WTC11 (cell line): ENCODE results near the gene ZDHHC7. TPM values are rescaled to one million over a fixed set of nuclear protein-coding genes. Genes with fewer than 3 reads are reported as not detected.

Source experiments
- ATAC-seq: fragments of 200-7000 bp; cut with Tn5 transposase; 2 replicates; pipeline ENCODE4 v1.10.0; 2021; ENCODE audit warnings: mild to moderate bottlenecking, moderate library complexity
- CTCF ChIA-PET: fragments of 300-600 bp; sonication (Branson Sonifier 250); formaldehyde crosslinking; loops from one replicate; lab custom pipeline; 2021; ENCODE audit warnings: antibody characterized with exemption; lab: Charles Lee
- POLR2A ChIA-PET: fragments of 350-600 bp; sonication (Branson Sonifier 250); formaldehyde crosslinking; loops from one replicate; lab custom pipeline; 2021; ENCODE audit warnings: antibody characterized with exemption; lab: Charles Lee
- DNase-seq: peaks from one replicate; pipeline ENCODE4 v3.0.0; 2021; ENCODE audit warnings: low spot score
- H3K27ac Mint-ChIP-seq: 2 replicates; pipeline ENCODE4 v1.8.0; 2021; ENCODE audit warnings: mixed read lengths
- H3K27me3 Mint-ChIP-seq: 2 replicates; pipeline ENCODE4 v1.8.0; 2021; ENCODE audit warnings: low read depth, mild to moderate bottlenecking, moderate library complexity, mixed read lengths
- H3K36me3 Mint-ChIP-seq: 2 replicates; pipeline ENCODE4 v1.8.0; 2021; ENCODE audit warnings: mixed read lengths
- H3K4me1 Mint-ChIP-seq: 2 replicates; pipeline ENCODE4 v1.8.0; 2022; ENCODE audit warnings: mixed read lengths
- H3K4me3 Mint-ChIP-seq: 2 replicates; pipeline ENCODE4 v1.8.0; 2021; ENCODE audit warnings: mild to moderate bottlenecking, moderate library complexity, mixed read lengths
- H3K9me3 Mint-ChIP-seq: 2 replicates; pipeline ENCODE4 v1.8.0; 2021; ENCODE audit warnings: mixed read lengths
- ATF6 ChIP-seq: sonication (generic); formaldehyde crosslinking; IDR thresholded peaks from 2 replicates; pipeline ENCODE4 v1.8.1; 2023; ENCODE audit warnings: mild to moderate bottlenecking, missing genetic modification reagents
- CBFB ChIP-seq: sonication (generic); formaldehyde crosslinking; IDR thresholded peaks from 2 replicates; pipeline ENCODE4 v1.8.1; 2022; ENCODE audit warnings: mild to moderate bottlenecking, low read depth, missing genetic modification reagents
- CREM ChIP-seq: sonication (generic); formaldehyde crosslinking; IDR thresholded peaks from 2 replicates; pipeline ENCODE4 v1.8.1; 2022; ENCODE audit warnings: mild to moderate bottlenecking, missing genetic modification reagents, moderate library complexity
- E2F5 ChIP-seq: sonication (generic); formaldehyde crosslinking; IDR thresholded peaks from 2 replicates; pipeline ENCODE4 v1.8.1; 2022; ENCODE audit warnings: mild to moderate bottlenecking, moderate library complexity, missing genetic modification reagents
- ETV6 ChIP-seq: sonication (generic); formaldehyde crosslinking; IDR thresholded peaks from 2 replicates; pipeline ENCODE4 v1.8.1; 2022; ENCODE audit warnings: mild to moderate bottlenecking, missing genetic modification reagents
- FOXJ3 ChIP-seq: sonication (generic); formaldehyde crosslinking; IDR thresholded peaks from 2 replicates; pipeline ENCODE4 v1.9.0; 2021; ENCODE audit warnings: missing genetic modification reagents, mild to moderate bottlenecking, borderline replicate concordance
- GRHL2 ChIP-seq: fragments of 250-450 bp; sonication (Bioruptor Pico); IDR thresholded peaks from 2 replicates; pipeline ENCODE4 v1.8.0; 2022; ENCODE audit warnings: mild to moderate bottlenecking, moderate library complexity; ENCODE audit not compliant: insufficient replicate concordance, severe bottlenecking
- HMGA2 ChIP-seq: fragments of 250-450 bp; sonication (Bioruptor Pico); IDR thresholded peaks from 2 replicates; pipeline ENCODE4 v1.4.0; 2021; ENCODE audit warnings: mild to moderate bottlenecking, moderate library complexity
- HMGXB4 ChIP-seq: sonication (generic); formaldehyde crosslinking; IDR thresholded peaks from 2 replicates; pipeline ENCODE4 v1.8.1; 2023; ENCODE audit warnings: mild to moderate bottlenecking, moderate library complexity, missing genetic modification reagents
- IRF1 ChIP-seq: sonication (generic); formaldehyde crosslinking; IDR thresholded peaks from 2 replicates; pipeline ENCODE4 v1.8.0; 2023; ENCODE audit warnings: missing genetic modification reagents
- JUN ChIP-seq: sonication (generic); formaldehyde crosslinking; IDR thresholded peaks from 2 replicates; pipeline ENCODE4 v1.8.0; 2023; ENCODE audit warnings: mild to moderate bottlenecking, missing genetic modification reagents
- MLX ChIP-seq: sonication (generic); formaldehyde crosslinking; IDR thresholded peaks from 2 replicates; pipeline ENCODE4 v1.8.1; 2023; ENCODE audit warnings: mild to moderate bottlenecking, missing genetic modification reagents, moderate library complexity
- MYBL2 ChIP-seq: sonication (generic); formaldehyde crosslinking; IDR thresholded peaks from 2 replicates; pipeline ENCODE4 v1.8.1; 2023; ENCODE audit warnings: mild to moderate bottlenecking, moderate library complexity, missing genetic modification reagents
- NFATC4 ChIP-seq: fragments of 250-450 bp; sonication (Bioruptor Pico); IDR thresholded peaks from 2 replicates; pipeline ENCODE4 v1.9.0; 2021; ENCODE audit warnings: mild to moderate bottlenecking
- OVOL2 ChIP-seq: fragments of 250-450 bp; sonication (Bioruptor Pico); IDR thresholded peaks from 2 replicates; pipeline ENCODE4 v1.9.0; 2021; ENCODE audit warnings: mild to moderate bottlenecking, borderline replicate concordance
- PRDM15 ChIP-seq: sonication (generic); formaldehyde crosslinking; IDR thresholded peaks from 2 replicates; pipeline ENCODE4 v1.8.0; 2022; ENCODE audit warnings: missing genetic modification reagents
- PRRX2 ChIP-seq: fragments of 250-450 bp; sonication (Bioruptor Pico); IDR thresholded peaks from 2 replicates; pipeline ENCODE4 v1.8.0; 2021; ENCODE audit warnings: mild to moderate bottlenecking
- SMAD3 ChIP-seq: sonication (generic); formaldehyde crosslinking; IDR thresholded peaks from 2 replicates; pipeline ENCODE4 v1.8.0; 2022; ENCODE audit warnings: missing genetic modification reagents, mild to moderate bottlenecking, borderline replicate concordance
- SP1 ChIP-seq: sonication (generic); formaldehyde crosslinking; conservative IDR thresholded peaks from 2 replicates; pipeline ENCODE4 v1.8.1; 2022; ENCODE audit warnings: missing genetic modification reagents
- TCF7 ChIP-seq: sonication (generic); formaldehyde crosslinking; IDR thresholded peaks from 2 replicates; pipeline ENCODE4 v1.8.0; 2022; ENCODE audit warnings: mild to moderate bottlenecking, low read depth, missing genetic modification reagents, moderate library complexity
- TEAD4 ChIP-seq: sonication (generic); formaldehyde crosslinking; IDR thresholded peaks from 2 replicates; pipeline ENCODE4 v1.8.0; 2022; ENCODE audit warnings: mild to moderate bottlenecking, missing genetic modification reagents
- ZBTB21 ChIP-seq: sonication (generic); formaldehyde crosslinking; IDR thresholded peaks from 2 replicates; pipeline ENCODE4 v1.8.1; 2023; ENCODE audit warnings: mild to moderate bottlenecking, missing genetic modification reagents, borderline replicate concordance
- ZNF416 ChIP-seq: fragments of 250-450 bp; sonication (Bioruptor Pico); IDR thresholded peaks from 2 replicates; pipeline ENCODE4 v1.9.0; 2021; ENCODE audit warnings: mild to moderate bottlenecking, inconsistent platforms
- total RNA-seq: library from RNA; stranded (reverse); gene quantifications from 3 replicates; pipeline ENCODE4 v1.2.3, GENCODE V29; 2021

ZDHHC7 gene
- total RNA-seq, 1 experiment from 2014 or later = 38.7 TPM

- no peak for TF ChIP-seq JUN
- TF ChIP-seq MYBL2 (CRISPR knock-in tag) = no peak
- TF ChIP-seq CREM = no peak
- no peak for TF ChIP-seq SP1 (CRISPR knock-in tag)
- TF ChIP-seq MLX (CRISPR knock-in tag) = no peak
- TF ChIP-seq ETV6 (CRISPR knock-in tag) = no peak
Measured at GRCh38 chr16:84964386-84965128, 46.8 kb downstream of the ZDHHC7 start (continued).

- no peak overlapping the region for H3K4me3 Mint-ChIP-seq
- ChIA-PET CTCF (interaction anchor here (0.8 to 3.5 kb wide), 9 partner anchors 8 to 225 kb away, joined by 3 to 27 read pairs (median 6); partner anchors contain the start of gene CRISPLD2), POLR2A (interaction anchor here (0.9 kb wide), 1 partner anchor 10 kb away, joined by 3 read pairs; no protein-coding TSS in a partner anchor)
- no peaks in the 10 kb centered on the region for H3K27me3 Mint-ChIP-seq
- H3K4me1 Mint-ChIP-seq = peaks cover 8% of the 10 kb centered on the region
- peaks cover 9% of the 10 kb centered on the region for H3K9me3 Mint-ChIP-seq
- no peak for TF ChIP-seq IRF1 (CRISPR knock-in tag)
- no peak for TF ChIP-seq GRHL2 (CRISPR knock-in tag)
- TF ChIP-seq PRRX2 = no peak
- TF ChIP-seq FOXJ3 (CRISPR knock-in tag) = no peak
- TF ChIP-seq E2F5 (CRISPR knock-in tag) = no peak
- TF ChIP-seq HMGA2 (CRISPR knock-in tag) = no peak
- no peak for TF ChIP-seq ETV6 (CRISPR knock-in tag)
- TF ChIP-seq ZBTB21 (CRISPR knock-in tag) = no peak
- no peak for TF ChIP-seq TCF7
- TF ChIP-seq SMAD3 (CRISPR knock-in tag) = no peak
- TF ChIP-seq HMGXB4 (CRISPR knock-in tag) = no peak
- no peak for TF ChIP-seq ZNF416
- TF ChIP-seq ATF6 (CRISPR knock-in tag) = no peak
- no peak for TF ChIP-seq TEAD4
- no peak for TF ChIP-seq CREM
- no peak for TF ChIP-seq SP1 (CRISPR knock-in tag)
- TF ChIP-seq NFATC4 (CRISPR knock-in tag) = no peak
- no peak for TF ChIP-seq PRDM15 (CRISPR knock-in tag)
- TF ChIP-seq CBFB (CRISPR knock-in tag) = no peak
- no peak for TF ChIP-seq OVOL2
- DNase-seq = no peak
- no peaks in the 10 kb centered on the region for H3K36me3 Mint-ChIP-seq
- peak; percentile 20 for ATAC-seq
- H3K27ac Mint-ChIP-seq = peak overlapping the region; percentile 7; the same call in 1 of the 2 replicates
Measured at GRCh38 chr16:84963066-84963465, 48.3 kb downstream of the ZDHHC7 start.
